K562 (cell line): Measurements from ENCODE around the gene HNRNPH1. TPM values are rescaled to one million over a fixed set of nuclear protein-coding genes. Genes with fewer than 3 reads are reported as not detected.
A peak's percentile ranks its signal among the peaks of the same experiment; 100 is the strongest.

Experiments
- ATAC-seq: fragments of 200-7000 bp; cut with Tn5 transposase; 3 replicates; pipeline ENCODE4 v1.9.1; 2020; ENCODE audit warnings: moderate library complexity
- BruUV-seq: library from RNA; stranded (reverse); fragments of 400-500 nt; replicated peaks from 2 replicates; lab custom pipeline; 2021; lab: Mats Ljungman, UMichigan
- CTCF ChIA-PET: fragments of 300-600 bp; formaldehyde crosslinking; extraction: SDS; loops from one replicate; lab custom pipeline; 2021; ENCODE audit warnings: low intra/inter-chr PET ratio; lab: Yijun Ruan, JAX
- POLR2A ChIA-PET: fragments of 300-600, 350-650 bp; sonication (Branson Sonifier 250); formaldehyde crosslinking; extraction: SDS; loops from one replicate; lab custom pipeline; 2021; ENCODE audit warnings: antibody characterized with exemption, inconsistent platforms; lab: Yijun Ruan, JAX
- DNase-seq, 4 experiments: peaks; one replicate each; pipeline versions ENCODE4 v3.0.0 to v3.0.0-alpha.2; 2011 to 2018; ENCODE audit warnings: low spot score in 3 of 4, mixed read lengths in 3 of 4; ENCODE audit errors: extremely low read depth in 1 of 4
- FAIRE-seq: peaks from 2 replicates; lab custom pipeline; 2011; peaks lifted over from hg19 to GRCh38; lab: Jason Lieb, UNC
- H2AFZ ChIP-seq: 2 replicates; pipeline ENCODE4 v1.6.0; 2011; ENCODE audit warnings: low read depth, low read length, control low read depth, inconsistent platforms
- H3K27ac ChIP-seq: fragments of 200-600 bp; 3 replicates; pipeline ENCODE4 v1.8.0; 2011; ENCODE audit warnings: low read depth, mild to moderate bottlenecking, control low read depth, inconsistent platforms, low read length, moderate library complexity, mixed read lengths; ENCODE audit errors: extremely low read depth
- H3K27me3 ChIP-seq, 2 experiments: fragments of 300-600 bp in 1 of 2; 2 replicates in 1 of 2; 3 replicates in 1 of 2; pipeline versions ENCODE4 v1.6.0 to v1.8.0; 2011; ENCODE audit warnings: inconsistent platforms in 2 of 2, low read length in 2 of 2, mild to moderate bottlenecking in 1 of 2, mixed read lengths in 1 of 2, moderate library complexity in 1 of 2; ENCODE audit not compliant: control insufficient read depth in 2 of 2, insufficient read depth in 2 of 2
- H3K36me3 ChIP-seq: fragments of 300-600 bp; 3 replicates; pipeline ENCODE4 v1.8.0; 2011; ENCODE audit warnings: mild to moderate bottlenecking, low read length, inconsistent platforms; ENCODE audit not compliant: control insufficient read depth, insufficient read depth
- H3K4me1 ChIP-seq, 2 experiments: fragments of 200-600 bp in 1 of 2; replicated peaks in 1 of 2; 2 replicates in 1 of 2; 3 replicates in 1 of 2; pipeline versions ENCODE4 v1.5.1 to v1.8.0; 2011; ENCODE audit warnings: inconsistent platforms in 2 of 2, low read length in 2 of 2, mild to moderate bottlenecking in 1 of 2, mixed read lengths in 1 of 2, moderate library complexity in 1 of 2; ENCODE audit not compliant: control insufficient read depth in 2 of 2, insufficient read depth in 2 of 2
- H3K4me2 ChIP-seq: 2 replicates; pipeline ENCODE4 v1.6.1; 2011; ENCODE audit warnings: low read length, control low read depth, inconsistent platforms, mixed read lengths; ENCODE audit not compliant: insufficient read depth
- H3K4me3 ChIP-seq: fragments of 200-600 bp; sonication (generic), shearing (Covaris generic); 2 replicates; pipeline ENCODE4 v1.5.1; 2016; ENCODE audit warnings: control low read depth, inconsistent platforms
- H3K79me2 ChIP-seq: fragments of 200-600 bp; 3 replicates; pipeline ENCODE4 v1.8.0; 2011; ENCODE audit warnings: low read length, inconsistent platforms; ENCODE audit not compliant: control insufficient read depth, insufficient read depth
- H3K9ac ChIP-seq, 2 experiments: 2 replicates each; pipeline versions ENCODE4 v1.6.0 to v1.6.1; 2011; ENCODE audit warnings: low read depth in 2 of 2, low read length in 2 of 2, control low read depth in 1 of 2, inconsistent platforms in 1 of 2, mild to moderate bottlenecking in 1 of 2, mixed read lengths in 1 of 2; ENCODE audit not compliant: insufficient read depth in 1 of 2
- H3K9me1 ChIP-seq: one replicate; pipeline ENCODE4 v1.6.0; 2011; ENCODE audit warnings: inconsistent platforms, mild to moderate bottlenecking, low read length, moderate library complexity; ENCODE audit not compliant: control insufficient read depth, insufficient read depth
- H3K9me3 ChIP-seq: replicated peaks from 2 replicates; pipeline ENCODE4 v1.5.1; 2011; ENCODE audit warnings: low read depth, low read length, inconsistent platforms; ENCODE audit not compliant: control insufficient read depth, insufficient read depth
- H4K20me1 ChIP-seq: replicated peaks from 2 replicates; pipeline ENCODE4 v1.6.1; 2011; ENCODE audit warnings: low read length, inconsistent platforms, mixed read lengths; ENCODE audit not compliant: control insufficient read depth, insufficient read depth
- WGBS: fragments of 100-300 bp; shearing (Covaris generic); methylation state at CpG from one replicate; pipeline ENCODE4 v1.1.6; 2016; ENCODE audit warnings: low coverage, mixed read lengths; ENCODE audit not compliant: insufficient coverage; ENCODE audit errors: missing lambda C conversion rate; 5-methylcytosine and 5-hydroxymethylcytosine counted together
- in situ Hi-C: fragments of 300-500 bp; cut with MboI; formaldehyde crosslinking; loops from 4 replicates; pipeline ENCODE4 v1.15.0; 2018; ENCODE audit warnings: inconsistent platforms, mixed read lengths
- intact Hi-C: fragments of 100-400 bp; cut with micrococcal nuclease; formaldehyde crosslinking; loops from 2 replicates; pipeline ENCODE4 v1.14.2; 2022
- polyA plus RNA-seq, 8 experiments: library from polyadenylated mRNA; depleted of rRNA in 4 of 8; stranded (reverse) in 5 of 8; unstranded in 3 of 8; fragments of >200 nt; fragmentation: Nextera tagmentation in 2 of 8; fragmentation: Illumina TruSeq in 1 of 8; extraction: Ambion mirVana in 2 of 8; extraction: Trizol in 1 of 8; gene quantifications; 2 replicates each; pipeline versions ENCODE4 v1.2.1 to v1.2.3, GENCODE V29; 2011 to 2014; ENCODE audit warnings: inconsistent platforms in 1 of 8, missing spikeins in 1 of 8
- total RNA-seq, 7 experiments: library from RNA; depleted of rRNA in 6 of 7; stranded (reverse); fragments of >200 nt in 6 of 7; fragmentation: Illumina TruSeq in 2 of 7; extraction: Trizol in 2 of 7; gene quantifications; 2 replicates each; pipeline versions ENCODE4 v1.2.1 to v1.2.3, GENCODE V29; 2011 to 2021; ENCODE audit warnings: low replicate concordance in 1 of 7
- TF ChIP-seq, protein P1 (sequence below): fragments of 200-800 bp; sonication (Bioruptor generic); IDR thresholded peaks from 2 replicates; pipeline ENCODE4 v1.6.1; 2017; ENCODE audit warnings: missing genetic modification characterization, missing compliant biosample characterization
- TF ChIP-seq, protein P2 (sequence below), 2 experiments: fragments of 450-650 bp; formaldehyde crosslinking in 1 of 2; IDR thresholded peaks; 2 replicates each; pipeline versions ENCODE4 v1.4.0 to v1.6.1; 2014 to 2020; ENCODE audit warnings: mild to moderate bottlenecking in 2 of 2, borderline replicate concordance in 1 of 2, low read depth in 1 of 2

HNRNPH1 gene
- total and polyA plus RNA-seq, 9 of the 15 experiments (the other 6 are each of a cell fraction or from before 2014, with no cell fraction given) = 103 to 656 (median 561) TPM

DNA sequence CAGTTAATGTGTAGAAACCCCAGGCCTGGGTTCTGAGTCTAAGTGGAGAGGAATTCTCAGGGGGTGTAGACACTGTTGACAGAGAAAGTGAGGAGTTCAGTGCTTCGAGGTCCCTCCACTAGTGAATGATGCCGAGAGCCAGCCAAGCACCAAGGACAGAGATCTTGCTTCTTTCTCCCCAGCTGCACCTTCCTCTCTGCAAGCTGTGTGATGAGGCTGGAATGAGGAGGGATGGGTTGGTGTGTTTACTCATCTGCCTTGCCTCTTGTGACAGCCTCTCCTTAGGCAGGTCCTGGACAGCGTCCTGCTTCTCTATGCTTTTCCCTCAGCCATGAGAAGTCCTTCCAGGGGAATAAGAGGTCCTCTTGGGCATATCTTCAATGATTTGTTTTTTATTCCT is 35.3 kb downstream of the HNRNPH1 start:
- BruUV-seq = no TSS peak
- no peaks in the 10 kb centered on the region for H3K9me1 ChIP-seq
- H3K9ac ChIP-seq = no peak overlapping the region
- no peak for FAIRE-seq
- no peak for DNase-seq
- H3K4me1 ChIP-seq = no peaks in the 10 kb centered on the region
- no peaks in the 10 kb centered on the region for H3K9me3 ChIP-seq
- H3K4me2 ChIP-seq = no peak overlapping the region
- H3K4me3 ChIP-seq = no peak overlapping the region
- H3K27me3 ChIP-seq = no peaks in the 10 kb centered on the region
- no peak overlapping the region for H3K27ac ChIP-seq
- ATAC-seq = no peak
- H4K20me1 ChIP-seq = no peaks in the 10 kb centered on the region
- in situ Hi-C loops = no loop called here
- POLR2A ChIA-PET = no interaction called here
- intact Hi-C loops = no loop called here
- TF ChIP-seq, protein P1, sequence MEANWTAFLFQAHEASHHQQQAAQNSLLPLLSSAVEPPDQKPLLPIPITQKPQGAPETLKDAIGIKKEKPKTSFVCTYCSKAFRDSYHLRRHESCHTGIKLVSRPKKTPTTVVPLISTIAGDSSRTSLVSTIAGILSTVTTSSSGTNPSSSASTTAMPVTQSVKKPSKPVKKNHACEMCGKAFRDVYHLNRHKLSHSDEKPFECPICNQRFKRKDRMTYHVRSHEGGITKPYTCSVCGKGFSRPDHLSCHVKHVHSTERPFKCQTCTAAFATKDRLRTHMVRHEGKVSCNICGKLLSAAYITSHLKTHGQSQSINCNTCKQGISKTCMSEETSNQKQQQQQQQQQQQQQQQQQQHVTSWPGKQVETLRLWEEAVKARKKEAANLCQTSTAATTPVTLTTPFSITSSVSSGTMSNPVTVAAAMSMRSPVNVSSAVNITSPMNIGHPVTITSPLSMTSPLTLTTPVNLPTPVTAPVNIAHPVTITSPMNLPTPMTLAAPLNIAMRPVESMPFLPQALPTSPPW (CRISPR knock-in tag) = no peak
- TF ChIP-seq, protein P2, sequence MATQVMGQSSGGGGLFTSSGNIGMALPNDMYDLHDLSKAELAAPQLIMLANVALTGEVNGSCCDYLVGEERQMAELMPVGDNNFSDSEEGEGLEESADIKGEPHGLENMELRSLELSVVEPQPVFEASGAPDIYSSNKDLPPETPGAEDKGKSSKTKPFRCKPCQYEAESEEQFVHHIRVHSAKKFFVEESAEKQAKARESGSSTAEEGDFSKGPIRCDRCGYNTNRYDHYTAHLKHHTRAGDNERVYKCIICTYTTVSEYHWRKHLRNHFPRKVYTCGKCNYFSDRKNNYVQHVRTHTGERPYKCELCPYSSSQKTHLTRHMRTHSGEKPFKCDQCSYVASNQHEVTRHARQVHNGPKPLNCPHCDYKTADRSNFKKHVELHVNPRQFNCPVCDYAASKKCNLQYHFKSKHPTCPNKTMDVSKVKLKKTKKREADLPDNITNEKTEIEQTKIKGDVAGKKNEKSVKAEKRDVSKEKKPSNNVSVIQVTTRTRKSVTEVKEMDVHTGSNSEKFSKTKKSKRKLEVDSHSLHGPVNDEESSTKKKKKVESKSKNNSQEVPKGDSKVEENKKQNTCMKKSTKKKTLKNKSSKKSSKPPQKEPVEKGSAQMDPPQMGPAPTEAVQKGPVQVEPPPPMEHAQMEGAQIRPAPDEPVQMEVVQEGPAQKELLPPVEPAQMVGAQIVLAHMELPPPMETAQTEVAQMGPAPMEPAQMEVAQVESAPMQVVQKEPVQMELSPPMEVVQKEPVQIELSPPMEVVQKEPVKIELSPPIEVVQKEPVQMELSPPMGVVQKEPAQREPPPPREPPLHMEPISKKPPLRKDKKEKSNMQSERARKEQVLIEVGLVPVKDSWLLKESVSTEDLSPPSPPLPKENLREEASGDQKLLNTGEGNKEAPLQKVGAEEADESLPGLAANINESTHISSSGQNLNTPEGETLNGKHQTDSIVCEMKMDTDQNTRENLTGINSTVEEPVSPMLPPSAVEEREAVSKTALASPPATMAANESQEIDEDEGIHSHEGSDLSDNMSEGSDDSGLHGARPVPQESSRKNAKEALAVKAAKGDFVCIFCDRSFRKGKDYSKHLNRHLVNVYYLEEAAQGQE (IDR thresholded peaks at IDR 0.05; ENCODE audit: borderline replicate concordance) = peak; percentile 45
- TF ChIP-seq, protein P2 (CRISPR knock-in tag; IDR thresholded peaks at IDR 0.05; ENCODE audit: low read depth) = no peak
- H3K36me3 ChIP-seq = peaks cover 60% of the 10 kb centered on the region
- no peaks in the 10 kb centered on the region for H3K79me2 ChIP-seq
- H2AFZ ChIP-seq = no peak overlapping the region
- CTCF ChIA-PET = no interaction called here
- 66% methylated on average over 3 of the region's 3 CpGs for WGBS
